Breast epithelium (tissue), 4 donors: ENCODE data around the gene MEG3. TPM values are rescaled to one million over a fixed set of nuclear protein-coding genes. Genes with fewer than 3 reads are reported as not detected.
A peak's percentile ranks its signal among the peaks of the same experiment; 100 is the strongest.

Experiments used
- DNase-seq, 2 donors: peaks; one replicate each; pipeline ENCODE4 v3.0.0-alpha.2; 2019; ENCODE audit warnings: low spot score in 2 of 2
- H3K27ac ChIP-seq, 2 donors: fragments of 200-600 bp; sonication (generic) in 1 of 2; one replicate each; pipeline ENCODE4 v1.5.1; 2016 to 2019; ENCODE audit warnings: mild to moderate bottlenecking in 1 of 2
- H3K27me3 ChIP-seq, 2 donors: fragments of 200-600 bp; sonication (generic) in 1 of 2; one replicate each; pipeline versions ENCODE4 v1.5.1 to v1.6.0; 2017 to 2019; ENCODE audit warnings: control low read depth in 1 of 2, mild to moderate bottlenecking in 1 of 2
- H3K36me3 ChIP-seq: fragments of 200-600 bp; one replicate; pipeline ENCODE4 v1.5.1; 2019
- H3K4me1 ChIP-seq, 2 donors: fragments of 200-600 bp; sonication (generic); one replicate each; pipeline ENCODE4 v1.5.1; 2016 to 2019; ENCODE audit warnings: control low read depth in 1 of 2
- H3K4me3 ChIP-seq, 3 donors: fragments of 200-600 bp; sonication (generic); 1 replicate in 2 of 3; 2 replicates in 1 of 3; pipeline ENCODE4 v1.5.1; 2016 to 2019; ENCODE audit warnings: mild to moderate bottlenecking in 3 of 3, moderate library complexity in 2 of 3
- H3K9me3 ChIP-seq, 2 donors: fragments of 200-600 bp; sonication (generic) in 1 of 2; one replicate each; pipeline ENCODE4 v1.5.1; 2016 to 2019; ENCODE audit warnings: control low read depth in 1 of 2
- POLR2A ChIP-seq: fragments of 450-650 bp; IDR thresholded peaks from one replicate; pipeline ENCODE4 v1.6.1; 2016; ENCODE audit warnings: antibody characterized with exemption, mild to moderate bottlenecking, moderate library complexity
- POLR2AphosphoS5 ChIP-seq, 3 donors: sonication (generic); formaldehyde crosslinking; IDR thresholded peaks; one replicate each; pipeline ENCODE4 v1.6.1; 2017; ENCODE audit warnings: antibody characterized with exemption in 3 of 3
- intact Hi-C: fragments of 100-400 bp; cut with DNase I; formaldehyde crosslinking; loops from one replicate; pipeline ENCODE4 v1.15.1; 2023; ENCODE audit warnings: low total_unique reads
- total RNA-seq, 3 donors: library from RNA; depleted of rRNA; stranded (reverse); fragments of >200 nt; gene quantifications; one replicate each; pipeline ENCODE4 v1.1.0, GENCODE V29; 2016
- TF ChIP-seq, protein P1 (sequence below), 3 donors: fragments of 450-650 bp; IDR thresholded peaks; one replicate each; pipeline ENCODE4 v1.5.1; 2016 to 2017; ENCODE audit warnings: antibody characterized with exemption in 3 of 3, mild to moderate bottlenecking in 3 of 3, moderate library complexity in 3 of 3

Gene MEG3
- total RNA-seq, 3 donors from 2014 or later, result 45.2 to 68.8 (median 49.8) TPM

DNA sequence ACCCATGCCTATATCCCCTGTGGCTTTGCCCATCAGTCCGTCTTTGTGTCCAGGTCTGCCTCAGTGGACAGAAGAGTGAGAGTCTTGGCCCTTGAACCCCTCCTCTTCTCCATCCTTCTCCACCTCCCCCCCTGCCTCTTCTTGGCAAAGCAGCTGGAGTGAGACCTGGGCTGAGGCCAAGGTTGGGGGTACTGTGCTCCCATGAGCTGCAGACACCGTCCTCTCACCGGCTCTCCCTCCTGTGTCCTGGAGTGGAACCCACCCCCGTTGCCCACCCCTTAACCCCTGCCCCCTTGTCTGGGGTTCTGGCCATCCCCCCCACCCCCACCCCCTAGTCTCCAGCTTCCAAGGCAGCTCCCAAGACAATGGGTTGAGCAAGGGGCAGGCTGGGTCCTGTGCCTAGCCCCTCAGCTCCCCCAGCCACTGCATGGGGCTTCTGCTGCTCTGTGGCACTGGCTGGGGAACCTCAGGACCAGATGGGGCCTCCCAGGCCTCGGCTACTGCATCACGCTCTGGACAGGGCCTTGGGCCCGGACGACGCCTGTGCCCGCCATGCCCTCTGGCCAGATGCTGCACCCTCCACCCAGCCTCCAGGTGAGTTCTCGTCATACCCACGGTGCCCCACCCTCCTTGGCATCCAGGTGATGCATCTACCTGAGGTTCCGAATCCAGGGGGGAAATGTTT, 41.9 kb downstream of the MEG3 start:
- H3K27ac ChIP-seq, result no peak overlapping the region
- TF ChIP-seq POLR2A (no peak), POLR2AphosphoS5 (IDR thresholded peaks at IDR 0.05) (no peak)
- TF ChIP-seq, protein P1, sequence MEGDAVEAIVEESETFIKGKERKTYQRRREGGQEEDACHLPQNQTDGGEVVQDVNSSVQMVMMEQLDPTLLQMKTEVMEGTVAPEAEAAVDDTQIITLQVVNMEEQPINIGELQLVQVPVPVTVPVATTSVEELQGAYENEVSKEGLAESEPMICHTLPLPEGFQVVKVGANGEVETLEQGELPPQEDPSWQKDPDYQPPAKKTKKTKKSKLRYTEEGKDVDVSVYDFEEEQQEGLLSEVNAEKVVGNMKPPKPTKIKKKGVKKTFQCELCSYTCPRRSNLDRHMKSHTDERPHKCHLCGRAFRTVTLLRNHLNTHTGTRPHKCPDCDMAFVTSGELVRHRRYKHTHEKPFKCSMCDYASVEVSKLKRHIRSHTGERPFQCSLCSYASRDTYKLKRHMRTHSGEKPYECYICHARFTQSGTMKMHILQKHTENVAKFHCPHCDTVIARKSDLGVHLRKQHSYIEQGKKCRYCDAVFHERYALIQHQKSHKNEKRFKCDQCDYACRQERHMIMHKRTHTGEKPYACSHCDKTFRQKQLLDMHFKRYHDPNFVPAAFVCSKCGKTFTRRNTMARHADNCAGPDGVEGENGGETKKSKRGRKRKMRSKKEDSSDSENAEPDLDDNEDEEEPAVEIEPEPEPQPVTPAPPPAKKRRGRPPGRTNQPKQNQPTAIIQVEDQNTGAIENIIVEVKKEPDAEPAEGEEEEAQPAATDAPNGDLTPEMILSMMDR (IDR thresholded peaks at IDR 0.05), result no peak
- H3K9me3 ChIP-seq, result no peaks in the 10 kb centered on the region
- H3K27me3 ChIP-seq, result no peaks in the 10 kb centered on the region
- H3K36me3 ChIP-seq, result no peaks in the 10 kb centered on the region
- intact Hi-C loops, result no loop called here
- H3K4me3 ChIP-seq, result no peak overlapping the region
- peak in 1 of 2 donors; percentile 19 for DNase-seq
- no peaks in the 10 kb centered on the region for H3K4me1 ChIP-seq

DNA sequence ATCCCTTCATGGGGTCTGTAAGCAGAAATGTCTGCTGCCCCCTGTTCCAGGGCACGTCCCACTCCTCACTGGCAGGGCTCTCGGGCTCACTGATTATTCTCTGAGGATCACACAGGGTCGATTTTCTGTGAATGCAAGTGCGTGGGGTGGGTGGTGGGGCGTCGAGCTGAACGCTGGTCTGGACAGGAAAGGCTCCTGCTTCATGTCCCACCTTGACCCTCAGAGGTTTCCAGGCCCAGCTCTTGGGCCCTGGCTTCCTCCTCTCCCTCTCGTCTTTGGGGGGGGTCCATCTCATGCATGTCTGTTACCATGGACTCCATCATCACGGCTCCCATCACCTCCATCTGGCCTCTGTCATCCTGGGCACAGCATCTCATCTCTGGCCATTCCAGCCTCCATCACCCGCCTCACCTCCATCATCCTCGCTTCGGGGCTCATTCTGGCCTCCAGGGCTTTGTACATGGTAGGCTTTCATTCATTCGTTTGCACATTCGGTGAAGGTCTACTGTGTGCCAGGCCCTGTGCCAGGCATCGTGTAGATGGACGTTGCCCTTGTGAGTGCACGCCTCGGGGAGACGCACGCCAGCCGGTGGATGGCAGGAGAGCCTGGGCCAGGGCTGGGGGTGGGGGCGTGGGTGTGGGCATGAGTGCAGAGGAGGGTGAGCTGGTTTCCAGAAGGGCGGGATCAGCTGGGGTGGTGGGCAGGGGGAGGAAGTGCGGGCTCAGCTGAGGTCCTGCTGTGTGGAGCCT, 42.9 kb downstream of the MEG3 start:
- H3K4me1 ChIP-seq, result no peaks in the 10 kb centered on the region
- H3K36me3 ChIP-seq, result no peaks in the 10 kb centered on the region
- intact Hi-C loops, result no loop called here
- no peak for TF ChIP-seq POLR2AphosphoS5 (IDR thresholded peaks at IDR 0.05)
- TF ChIP-seq, protein P1 (IDR thresholded peaks at IDR 0.05), result no peak
- TF ChIP-seq POLR2A, result no peak
- DNase-seq, result peak in 1 of 2 donors; percentile 33
- no peak overlapping the region for H3K4me3 ChIP-seq
- H3K27me3 ChIP-seq, result no peaks in the 10 kb centered on the region
- H3K9me3 ChIP-seq, result no peaks in the 10 kb centered on the region
- H3K27ac ChIP-seq, result no peak overlapping the region

DNA sequence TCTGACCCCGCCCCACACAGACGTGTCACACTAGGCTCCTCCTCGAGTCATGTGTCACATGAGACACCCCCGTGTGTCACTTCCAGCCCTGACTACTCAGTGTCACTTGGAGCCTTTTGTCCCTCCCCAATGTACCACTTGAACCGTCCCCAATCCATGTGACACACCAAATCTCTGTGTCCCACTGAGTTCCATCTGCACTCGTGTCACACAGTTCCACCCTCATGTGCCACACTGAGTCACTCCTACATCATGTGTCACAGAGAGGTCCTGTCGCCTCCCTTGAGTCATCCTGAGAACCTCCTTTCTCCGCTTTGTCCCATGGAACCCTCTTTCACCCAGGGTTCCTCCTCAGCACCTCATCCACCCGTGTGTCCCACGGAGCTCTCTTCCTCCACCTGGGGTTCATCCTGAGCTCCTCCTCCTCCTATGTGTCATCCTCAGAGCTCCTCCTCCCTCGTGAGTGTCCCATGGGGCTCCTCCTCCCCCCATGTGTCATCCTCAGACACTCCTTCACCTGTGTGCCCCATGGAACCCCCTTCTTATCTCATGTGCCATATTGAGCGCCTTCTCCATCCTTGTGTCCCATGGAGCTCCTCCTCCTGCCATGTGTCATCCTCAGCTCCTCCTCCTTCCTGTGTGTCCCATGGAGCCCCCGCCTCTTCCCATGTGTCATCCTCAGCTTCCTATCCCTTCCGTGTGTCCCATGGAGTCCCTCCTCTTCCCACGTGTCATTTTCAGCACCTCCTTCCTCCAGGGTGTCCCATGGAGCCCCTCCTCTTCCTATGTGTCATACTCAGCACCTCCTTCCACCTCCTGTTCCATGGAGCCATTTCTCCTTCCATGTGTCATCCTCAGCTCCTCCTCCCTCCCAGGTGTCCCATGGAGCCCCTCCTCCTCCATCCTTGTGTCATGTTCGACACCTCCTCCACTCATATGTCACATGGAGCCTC, 45.6 kb downstream of the MEG3 start:
- no peaks in the 10 kb centered on the region for H3K36me3 ChIP-seq
- no peak overlapping the region for H3K4me3 ChIP-seq
- DNase-seq, result peak in 1 of 2 donors; percentile 37
- no peak overlapping the region for H3K27ac ChIP-seq
- H3K4me1 ChIP-seq, result no peaks in the 10 kb centered on the region
- no peaks in the 10 kb centered on the region for H3K9me3 ChIP-seq
- TF ChIP-seq, protein P1 (IDR thresholded peaks at IDR 0.05), result no peak
- no peak for TF ChIP-seq POLR2A
- TF ChIP-seq POLR2AphosphoS5 (IDR thresholded peaks at IDR 0.05), result no peak
- intact Hi-C loops, result no loop called here
- peaks cover 0 to 13% of the 10 kb centered on the region in 2 donors for H3K27me3 ChIP-seq

DNA sequence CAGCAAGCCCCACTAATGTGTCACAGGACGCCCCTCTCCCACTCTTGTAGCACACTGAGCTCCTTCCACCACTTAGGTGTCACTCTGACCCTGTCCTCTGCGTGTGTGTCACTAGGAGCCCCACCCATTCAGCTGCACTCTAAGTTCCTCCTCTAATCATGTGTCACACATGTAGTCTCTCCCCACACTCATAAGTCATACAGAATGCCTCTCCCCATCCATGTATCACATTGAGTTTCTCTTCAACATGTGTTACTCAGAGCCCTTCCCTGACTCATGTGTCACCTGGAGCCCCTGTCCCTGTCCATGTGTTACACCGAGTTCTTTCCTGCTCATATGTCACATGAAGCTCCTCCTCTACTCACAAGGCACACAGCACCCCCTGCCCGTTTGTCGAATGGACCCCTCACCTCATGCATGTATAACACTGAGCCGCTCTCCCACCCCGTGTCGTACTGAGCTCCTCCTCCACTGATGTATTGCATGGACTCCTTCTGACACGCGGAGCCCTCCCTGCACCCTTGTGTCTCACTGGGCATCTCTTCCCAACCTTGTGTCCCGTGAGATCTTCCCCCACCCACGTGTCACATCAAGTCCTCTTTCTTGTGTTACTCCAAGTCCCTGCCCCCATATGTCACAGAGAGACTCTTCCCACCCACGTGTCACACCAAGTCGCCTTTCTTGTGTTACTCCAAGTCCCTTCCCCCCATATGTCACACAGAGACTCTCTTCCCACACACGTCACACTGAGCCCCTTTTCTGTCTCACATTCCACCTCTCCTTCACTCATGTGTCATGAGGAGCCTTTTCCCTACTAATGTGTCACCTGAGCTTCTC, 46.6 kb downstream of the MEG3 start:
- no peaks in the 10 kb centered on the region for H3K36me3 ChIP-seq
- H3K4me3 ChIP-seq, result no peak overlapping the region
- peaks cover 0 to 15% of the 10 kb centered on the region in 2 donors for H3K27me3 ChIP-seq
- H3K9me3 ChIP-seq, result no peaks in the 10 kb centered on the region
- H3K4me1 ChIP-seq, result no peaks in the 10 kb centered on the region
- peak in 1 of 2 donors; percentile 5 for DNase-seq
- no peak for TF ChIP-seq POLR2A
- TF ChIP-seq, protein P1 (IDR thresholded peaks at IDR 0.05), result no peak
- no peak for TF ChIP-seq POLR2AphosphoS5 (IDR thresholded peaks at IDR 0.05)
- intact Hi-C loops, result no loop called here
- H3K27ac ChIP-seq, result no peak overlapping the region
